ENCODE measurements around the gene KLHL40.
A peak's percentile ranks its signal among the peaks of the same experiment; 100 is the strongest.

The KLHL40 gene

DNA sequence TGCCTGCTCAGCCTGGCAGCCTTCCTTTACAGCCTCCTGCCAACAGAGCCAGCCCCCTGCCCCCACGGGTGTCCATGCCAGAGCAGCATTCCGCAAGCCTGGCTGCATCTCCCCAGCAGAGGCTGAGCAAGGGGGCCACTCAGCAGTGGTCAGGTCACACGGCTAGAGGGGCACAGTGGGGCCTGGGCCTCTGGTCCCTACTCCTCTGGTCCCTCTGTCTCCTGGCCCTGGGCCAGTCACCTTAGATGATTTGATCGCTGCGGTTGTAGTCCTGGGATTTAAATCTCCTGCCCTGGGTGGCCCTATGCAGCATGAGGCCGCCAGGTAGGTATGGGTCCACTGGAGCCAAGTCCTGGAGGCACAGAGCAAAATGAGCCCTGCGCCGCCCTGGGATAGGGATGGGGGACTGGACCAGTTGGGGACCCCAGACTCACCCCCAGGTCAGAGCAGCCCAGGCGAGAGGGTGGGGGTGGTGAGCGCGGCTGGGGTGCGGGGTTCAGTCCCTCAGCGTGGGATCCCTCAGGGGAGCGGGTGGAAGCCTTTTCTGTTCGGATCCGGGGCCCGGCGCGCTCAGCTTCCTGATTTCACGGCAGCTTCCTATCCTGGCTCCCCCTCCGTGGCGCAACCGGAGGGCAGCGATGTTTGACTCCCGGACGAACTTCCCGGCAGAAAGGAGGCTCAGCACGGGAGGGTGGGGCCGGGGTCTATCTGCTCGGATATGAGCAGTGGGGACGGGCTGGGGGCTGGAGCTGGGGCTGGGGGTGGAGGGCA, 31.6 kb upstream of the KLHL40 start, which contains the start of gene ZBTB47:
Gene ZBTB47 (plus strand): TSS at position 138 of the 771 bp plus-strand sequence. CDS start 4,659 bp downstream, outside the sequence.
- DNase-seq (ENCODE audit: extremely low read depth, low read depth) = no peak
- TF ChIP-seq, protein P1, sequence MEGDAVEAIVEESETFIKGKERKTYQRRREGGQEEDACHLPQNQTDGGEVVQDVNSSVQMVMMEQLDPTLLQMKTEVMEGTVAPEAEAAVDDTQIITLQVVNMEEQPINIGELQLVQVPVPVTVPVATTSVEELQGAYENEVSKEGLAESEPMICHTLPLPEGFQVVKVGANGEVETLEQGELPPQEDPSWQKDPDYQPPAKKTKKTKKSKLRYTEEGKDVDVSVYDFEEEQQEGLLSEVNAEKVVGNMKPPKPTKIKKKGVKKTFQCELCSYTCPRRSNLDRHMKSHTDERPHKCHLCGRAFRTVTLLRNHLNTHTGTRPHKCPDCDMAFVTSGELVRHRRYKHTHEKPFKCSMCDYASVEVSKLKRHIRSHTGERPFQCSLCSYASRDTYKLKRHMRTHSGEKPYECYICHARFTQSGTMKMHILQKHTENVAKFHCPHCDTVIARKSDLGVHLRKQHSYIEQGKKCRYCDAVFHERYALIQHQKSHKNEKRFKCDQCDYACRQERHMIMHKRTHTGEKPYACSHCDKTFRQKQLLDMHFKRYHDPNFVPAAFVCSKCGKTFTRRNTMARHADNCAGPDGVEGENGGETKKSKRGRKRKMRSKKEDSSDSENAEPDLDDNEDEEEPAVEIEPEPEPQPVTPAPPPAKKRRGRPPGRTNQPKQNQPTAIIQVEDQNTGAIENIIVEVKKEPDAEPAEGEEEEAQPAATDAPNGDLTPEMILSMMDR (IDR thresholded peaks at IDR 0.05; ENCODE audit: low read depth, low read length) = no peak

DNA sequence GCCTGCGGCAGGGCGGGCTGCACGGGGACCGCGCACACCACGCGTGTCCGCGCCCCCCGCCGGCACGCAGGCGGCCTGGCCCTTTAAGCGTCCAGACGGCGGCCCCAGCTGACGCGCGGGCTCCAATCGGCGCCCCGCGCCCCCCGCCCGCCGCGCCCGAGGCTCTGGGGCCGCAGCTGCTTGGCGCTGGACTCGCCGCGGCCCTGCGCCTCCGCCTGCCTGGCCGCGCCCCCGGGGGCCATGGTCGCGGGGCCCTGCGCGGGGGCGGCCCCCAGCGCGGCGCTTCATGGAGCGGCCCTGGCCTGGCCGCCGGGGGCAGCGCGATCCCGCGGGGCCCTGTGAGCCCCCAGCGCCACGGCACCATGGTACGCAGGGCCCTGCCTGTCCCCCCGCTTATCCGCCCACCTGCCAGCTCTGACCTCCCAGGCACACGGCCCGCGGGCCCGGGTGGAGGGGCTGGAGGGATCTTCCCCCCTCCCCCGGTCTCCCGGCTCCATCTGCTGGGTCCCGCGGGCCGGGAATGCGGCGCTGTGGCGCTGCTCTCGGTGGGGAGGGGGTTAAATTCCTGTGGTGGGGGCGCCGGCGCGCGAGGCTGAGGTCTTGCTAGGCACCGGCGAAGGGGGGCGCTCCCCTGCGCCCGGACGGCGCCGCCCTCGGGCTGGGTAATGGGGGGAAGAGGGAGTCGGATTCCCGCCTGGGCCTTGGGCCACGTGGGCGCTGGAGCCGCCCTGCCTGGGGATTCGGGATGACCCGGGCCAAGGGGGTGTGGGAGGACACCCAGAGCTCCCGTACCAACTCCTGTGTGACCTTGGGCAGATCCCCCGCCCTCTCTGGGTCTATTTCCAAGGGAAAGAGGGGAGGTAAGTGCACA, 30.8 kb upstream of the KLHL40 start:
- TF ChIP-seq, protein P1 (IDR thresholded peaks at IDR 0.05; ENCODE audit: low read depth, low read length) = peak; percentile 17
- DNase-seq (ENCODE audit: extremely low read depth, low read depth) = no peak

DNA sequence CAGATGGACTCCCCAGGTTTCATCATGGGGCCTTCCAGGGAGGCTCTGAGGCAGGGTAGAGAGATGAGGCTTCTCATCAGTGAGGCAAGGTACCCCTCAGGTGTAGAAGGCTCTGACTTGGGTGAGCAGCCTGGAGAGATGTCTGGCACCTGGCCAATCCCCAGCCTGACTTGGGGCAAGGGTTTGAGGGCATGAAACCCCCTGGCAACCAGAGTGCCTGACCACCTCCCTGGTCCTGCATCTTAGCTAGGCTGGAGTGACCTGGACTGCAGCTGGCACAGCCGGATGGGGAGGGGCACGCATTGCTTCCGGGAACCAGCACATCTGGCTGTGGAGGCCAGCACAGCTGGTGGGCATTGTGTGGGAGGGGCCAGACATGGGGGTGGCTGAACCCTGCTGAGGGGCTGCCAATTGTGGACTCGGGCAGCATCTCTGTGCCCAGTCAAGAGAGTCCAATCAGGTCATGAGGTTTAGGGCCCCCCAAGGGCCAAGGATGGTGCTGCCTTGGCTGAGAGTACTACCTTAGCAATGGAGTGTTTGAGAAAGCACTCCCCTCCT, 29.9 kb upstream of the KLHL40 start:
- no peak for DNase-seq (ENCODE audit: extremely low read depth, low read depth)
- TF ChIP-seq, protein P1 (IDR thresholded peaks at IDR 0.05; ENCODE audit: low read depth, low read length) = no peak

DNA sequence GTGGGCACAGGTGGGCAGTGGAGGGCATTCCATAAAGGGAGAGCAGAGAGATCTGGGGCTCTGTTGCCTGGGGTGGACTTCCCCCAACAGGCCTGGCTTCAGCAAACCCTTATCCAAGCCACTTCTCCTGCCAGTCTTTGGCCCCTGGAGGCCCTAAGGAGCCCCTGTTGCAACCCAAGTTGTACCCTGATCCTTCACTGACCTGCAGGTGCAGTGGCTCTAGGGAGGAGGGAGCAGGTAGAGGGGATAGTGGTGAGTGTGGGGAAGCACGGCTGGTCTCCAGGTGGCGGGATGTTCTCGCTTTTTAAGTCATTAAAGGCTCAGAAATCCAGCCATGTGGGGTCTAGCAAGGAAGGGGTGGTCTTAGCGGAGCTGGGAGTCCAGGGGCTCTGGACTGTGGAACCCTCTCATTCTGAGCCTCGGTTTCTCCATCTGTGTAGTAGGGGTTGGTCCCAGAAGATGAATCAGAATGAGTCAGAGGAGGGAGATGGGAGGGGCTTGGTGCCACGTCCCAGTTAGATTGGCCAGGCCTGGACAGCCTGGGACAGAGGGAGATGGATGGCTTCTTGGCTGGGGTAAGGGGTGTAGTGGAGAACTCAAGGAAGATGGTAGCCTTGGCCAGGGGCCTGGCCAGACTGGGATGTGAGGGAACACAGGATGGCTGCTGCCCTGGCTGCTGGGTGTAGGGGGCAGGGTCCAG, 29.2 kb upstream of the KLHL40 start:
- DNase-seq (ENCODE audit: extremely low read depth, low read depth) = no peak

DNA sequence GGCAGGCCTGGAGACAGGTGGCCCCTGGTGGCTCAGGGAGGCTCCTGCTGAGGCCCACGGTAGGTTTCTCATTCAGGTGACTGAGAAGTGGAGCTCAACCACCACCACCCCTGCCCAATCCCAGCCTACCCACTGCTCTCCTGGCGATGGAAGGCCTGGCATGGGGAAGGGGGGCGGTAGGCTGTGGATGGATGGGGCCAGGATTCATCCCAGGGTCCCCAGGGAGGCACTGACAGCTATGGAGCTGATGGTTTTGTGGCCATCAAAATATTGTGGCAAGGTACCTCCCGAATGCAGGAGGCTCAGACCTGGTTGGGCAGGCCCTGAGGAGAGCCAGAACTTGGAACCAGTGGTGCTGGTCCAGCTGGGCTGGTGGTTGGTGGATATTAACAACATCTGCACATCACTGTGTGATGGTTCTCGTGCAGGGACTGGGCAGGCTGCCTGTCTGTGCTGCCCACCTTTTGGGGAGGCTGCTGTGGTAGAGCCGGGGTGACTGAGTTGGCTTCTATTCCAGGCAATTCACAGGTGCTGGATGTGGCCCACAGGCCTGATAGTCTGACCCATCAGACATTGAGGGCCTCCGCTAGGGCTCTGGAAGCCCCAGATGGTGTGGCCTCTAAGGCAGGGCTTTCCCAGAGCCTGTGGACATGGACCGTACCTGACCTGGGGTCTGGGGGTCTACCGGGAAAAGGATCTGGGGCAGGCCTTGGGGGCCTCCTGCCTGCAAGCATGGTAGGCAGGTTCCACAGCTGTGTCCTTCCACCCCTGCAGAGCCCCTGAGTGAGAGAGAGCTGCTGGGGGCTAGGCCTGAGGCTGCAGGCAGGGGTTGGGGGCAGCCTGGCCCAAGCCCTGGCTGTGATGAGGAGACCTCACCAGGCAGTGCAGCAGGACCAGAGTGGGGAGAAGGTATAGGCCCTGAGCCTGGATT, 28.4 kb upstream of the KLHL40 start:
- DNase-seq (ENCODE audit: extremely low read depth, low read depth) = no peak
- TF ChIP-seq, protein P1 (IDR thresholded peaks at IDR 0.05; ENCODE audit: low read depth, low read length) = no peak

More for the DNA sequence above, 29.2 kb upstream of the KLHL40 start:
- TF ChIP-seq, protein P1 (IDR thresholded peaks at IDR 0.05; ENCODE audit: low read depth, low read length) = no peak

DNA sequence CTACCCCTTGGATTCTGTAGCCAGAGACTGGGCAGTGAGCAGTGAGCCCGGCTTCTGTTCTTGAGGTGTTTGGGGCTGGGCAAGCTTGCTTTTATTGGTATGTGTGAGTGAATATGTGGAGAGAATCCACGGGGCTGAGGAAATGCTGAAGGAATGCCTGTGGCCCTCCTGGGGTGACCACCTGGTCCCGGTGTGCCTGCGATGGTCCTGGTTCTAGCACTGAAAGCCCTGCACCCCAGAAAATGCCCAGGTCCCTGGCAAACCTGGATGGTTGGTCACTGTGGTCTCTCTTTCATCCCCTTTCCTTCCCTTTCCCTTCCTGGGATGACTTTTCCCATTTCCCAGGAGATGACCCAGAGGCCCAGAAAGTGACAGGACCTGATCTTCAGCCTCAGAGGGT, 27.7 kb upstream of the KLHL40 start:
- no peak for DNase-seq (ENCODE audit: extremely low read depth, low read depth)
- TF ChIP-seq, protein P1 (IDR thresholded peaks at IDR 0.05; ENCODE audit: low read depth, low read length) = no peak

Measured in AG09319 (cell line).